Testis (tissue), 2 donors: ENCODE results near the gene GLIS1.

Source experiments
- POLR2A ChIP-seq: fragments of 450-650 bp; IDR thresholded peaks from one replicate; pipeline ENCODE4 v1.6.1; 2017; ENCODE audit warnings: antibody characterized with exemption, mild to moderate bottlenecking, moderate library complexity
- TF ChIP-seq, protein P1 (sequence below), 3 experiments: fragments of 450-650 bp in 2 of 3; fragments of 200-600 bp in 1 of 3; sonication (generic) in 1 of 3; IDR thresholded peaks; one replicate each; pipeline ENCODE4 v1.5.1; 2016 to 2019; ENCODE audit warnings: antibody characterized with exemption in 3 of 3, mild to moderate bottlenecking in 2 of 3, moderate library complexity in 1 of 3

DNA sequence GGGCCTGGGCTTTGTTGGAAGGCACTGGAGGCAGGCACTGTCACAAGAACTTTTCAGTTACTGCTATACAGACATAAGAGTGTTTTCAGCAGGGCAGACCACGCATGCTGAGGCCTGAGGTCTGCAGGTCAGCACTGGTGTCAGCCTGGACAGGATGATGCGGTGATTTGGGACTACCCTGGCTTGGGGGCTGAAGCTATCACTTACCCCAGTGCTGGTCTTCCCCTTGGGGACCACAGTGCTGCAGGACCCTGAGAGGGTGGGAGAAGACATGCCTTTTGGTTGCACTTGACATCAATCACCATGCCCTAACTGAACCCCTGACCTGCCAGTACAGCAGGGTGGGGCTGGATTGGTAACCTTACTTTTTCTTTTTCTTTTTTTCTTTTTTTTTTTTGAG is 270.6 kb downstream of the GLIS1 start:
- TF ChIP-seq, protein P1, sequence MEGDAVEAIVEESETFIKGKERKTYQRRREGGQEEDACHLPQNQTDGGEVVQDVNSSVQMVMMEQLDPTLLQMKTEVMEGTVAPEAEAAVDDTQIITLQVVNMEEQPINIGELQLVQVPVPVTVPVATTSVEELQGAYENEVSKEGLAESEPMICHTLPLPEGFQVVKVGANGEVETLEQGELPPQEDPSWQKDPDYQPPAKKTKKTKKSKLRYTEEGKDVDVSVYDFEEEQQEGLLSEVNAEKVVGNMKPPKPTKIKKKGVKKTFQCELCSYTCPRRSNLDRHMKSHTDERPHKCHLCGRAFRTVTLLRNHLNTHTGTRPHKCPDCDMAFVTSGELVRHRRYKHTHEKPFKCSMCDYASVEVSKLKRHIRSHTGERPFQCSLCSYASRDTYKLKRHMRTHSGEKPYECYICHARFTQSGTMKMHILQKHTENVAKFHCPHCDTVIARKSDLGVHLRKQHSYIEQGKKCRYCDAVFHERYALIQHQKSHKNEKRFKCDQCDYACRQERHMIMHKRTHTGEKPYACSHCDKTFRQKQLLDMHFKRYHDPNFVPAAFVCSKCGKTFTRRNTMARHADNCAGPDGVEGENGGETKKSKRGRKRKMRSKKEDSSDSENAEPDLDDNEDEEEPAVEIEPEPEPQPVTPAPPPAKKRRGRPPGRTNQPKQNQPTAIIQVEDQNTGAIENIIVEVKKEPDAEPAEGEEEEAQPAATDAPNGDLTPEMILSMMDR (IDR thresholded peaks at IDR 0.05) = no peak
- no peak for TF ChIP-seq POLR2A
